HPDE6-E6E7 (cell line): Measurements from ENCODE around the gene NPLOC4.

Experiments
- DNase-seq: peaks from one replicate; pipeline ENCODE4 v3.0.0; 2011; ENCODE audit warnings: missing footprints; ENCODE audit errors: extremely low spot score

NPLOC4 gene

DNA sequence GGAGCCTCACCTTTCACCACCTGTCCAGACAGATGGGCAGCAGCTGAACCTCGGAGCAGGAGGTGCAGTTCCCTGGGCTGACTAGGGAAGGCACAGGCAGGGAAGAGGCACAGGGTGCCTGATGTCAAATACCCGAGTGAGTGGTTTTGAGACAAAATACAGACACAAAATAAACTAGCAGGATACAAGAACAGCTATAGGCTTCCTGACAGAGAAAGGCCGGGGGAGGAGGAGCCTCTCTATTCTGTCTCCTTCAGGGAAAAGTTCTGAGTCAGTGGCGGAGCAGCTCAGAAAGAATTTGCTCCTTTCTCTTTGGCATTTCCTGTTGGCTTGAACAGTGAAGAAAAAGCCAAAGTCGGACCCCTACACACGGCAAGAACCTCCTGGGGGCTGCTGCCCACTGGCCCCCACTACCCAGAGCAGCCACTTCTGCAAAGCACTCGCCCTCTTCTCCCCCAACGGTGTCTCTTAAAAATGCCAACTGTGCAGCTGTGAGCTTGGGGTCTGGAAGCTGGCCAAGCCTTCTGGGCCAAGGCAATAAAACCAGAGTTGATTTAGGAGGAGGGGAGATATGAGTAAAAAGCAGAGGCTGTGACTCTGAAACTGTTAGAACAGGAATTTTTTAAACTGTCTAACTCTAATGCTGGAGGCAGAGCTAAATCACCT is 70.3 kb downstream of the NPLOC4 start:
- DNase-seq, result peak; percentile 76

DNA sequence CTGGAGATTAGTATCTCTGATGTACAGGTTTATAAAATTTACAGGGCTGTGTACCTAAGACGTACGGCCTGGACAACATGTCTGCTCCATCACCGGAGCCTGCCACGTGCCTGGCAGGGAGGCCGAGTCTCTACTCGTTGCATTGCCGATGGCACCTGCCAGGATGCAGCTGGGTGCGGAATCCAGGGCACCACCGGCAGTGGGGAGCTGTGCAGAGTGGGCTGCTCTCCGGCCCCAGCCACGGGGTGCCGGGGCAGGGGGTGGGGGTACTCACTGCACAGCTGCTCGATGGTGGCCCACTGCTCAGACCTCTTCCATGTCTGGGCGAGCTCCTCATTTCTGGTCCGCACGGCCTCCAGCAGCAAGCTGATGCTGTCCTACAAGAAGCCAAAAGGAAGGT is 71.7 kb downstream of the NPLOC4 start:
- DNase-seq, result no peak

DNA sequence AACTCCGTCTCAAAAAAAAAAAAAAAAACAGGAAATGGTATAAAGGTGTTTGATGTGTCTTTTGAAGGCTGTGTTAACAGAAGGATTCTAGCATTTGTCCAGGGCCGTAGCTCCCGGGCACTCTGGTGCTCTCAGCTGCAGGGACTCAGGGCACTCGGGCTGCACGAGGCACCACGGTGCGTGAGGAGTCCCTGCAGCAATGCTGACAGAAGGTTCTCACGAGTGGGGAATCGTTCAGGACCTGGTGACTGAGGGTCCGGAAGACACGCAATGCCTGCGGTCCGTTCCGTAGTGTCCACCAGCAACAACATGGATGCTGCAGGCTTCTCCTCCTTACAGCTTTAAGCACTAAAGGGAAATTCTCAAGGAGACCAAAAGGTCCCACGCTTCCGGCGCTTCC is 72.1 kb downstream of the NPLOC4 start:
- no peak for DNase-seq

DNA sequence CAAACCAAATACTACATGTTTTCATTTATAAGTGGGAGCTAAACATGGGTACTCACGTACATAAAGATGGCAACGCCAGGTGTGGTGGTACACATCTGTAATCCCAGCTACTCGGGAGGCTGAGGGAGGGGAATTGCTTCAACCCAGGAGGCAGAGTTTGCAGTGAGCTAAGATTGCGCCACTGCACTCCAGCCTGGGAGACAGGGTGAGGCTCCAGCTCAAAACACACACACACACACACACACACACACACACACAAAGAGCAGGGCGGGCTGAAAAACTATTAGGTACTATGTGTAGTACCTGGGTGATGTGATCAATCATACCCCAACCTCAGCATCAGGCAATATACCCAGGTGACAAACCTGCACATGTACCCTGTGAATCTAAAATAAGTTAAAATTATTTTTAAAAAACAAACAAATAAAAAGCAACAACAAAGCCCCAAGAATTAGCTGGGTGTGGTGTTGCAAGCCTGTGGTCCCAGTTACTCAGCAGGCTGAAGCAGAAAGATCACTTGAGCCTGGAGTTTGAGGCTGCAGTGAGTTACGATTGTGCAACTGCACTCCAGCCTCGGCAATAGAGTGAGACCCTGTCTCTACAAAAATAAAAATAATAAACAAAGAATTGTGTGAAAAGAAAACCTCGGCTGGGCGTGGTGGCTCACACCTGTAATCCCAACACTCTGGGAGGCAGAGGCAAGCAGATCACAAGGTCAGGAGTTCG is 72.9 kb downstream of the NPLOC4 start:
- no peak for DNase-seq

DNA sequence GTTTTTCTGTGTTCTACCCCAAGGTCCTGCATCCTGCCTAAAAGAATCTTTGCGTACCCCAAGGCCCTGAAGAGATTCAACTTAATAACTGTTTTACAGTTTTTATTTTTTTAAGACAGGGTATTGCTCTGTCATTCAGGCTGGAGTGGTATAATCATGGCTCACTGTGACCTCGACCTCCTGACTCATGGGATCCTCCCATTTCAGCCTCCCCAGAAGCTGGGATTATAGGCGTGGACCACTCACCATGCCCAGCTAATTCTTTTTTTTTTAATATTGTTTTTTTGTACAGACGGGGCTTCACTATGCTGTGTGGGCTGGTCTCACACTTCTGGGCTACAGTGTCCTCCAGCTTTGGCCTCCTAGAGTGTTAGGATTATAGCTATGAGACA is 75.4 kb downstream of the NPLOC4 start:
- DNase-seq, result no peak

DNA sequence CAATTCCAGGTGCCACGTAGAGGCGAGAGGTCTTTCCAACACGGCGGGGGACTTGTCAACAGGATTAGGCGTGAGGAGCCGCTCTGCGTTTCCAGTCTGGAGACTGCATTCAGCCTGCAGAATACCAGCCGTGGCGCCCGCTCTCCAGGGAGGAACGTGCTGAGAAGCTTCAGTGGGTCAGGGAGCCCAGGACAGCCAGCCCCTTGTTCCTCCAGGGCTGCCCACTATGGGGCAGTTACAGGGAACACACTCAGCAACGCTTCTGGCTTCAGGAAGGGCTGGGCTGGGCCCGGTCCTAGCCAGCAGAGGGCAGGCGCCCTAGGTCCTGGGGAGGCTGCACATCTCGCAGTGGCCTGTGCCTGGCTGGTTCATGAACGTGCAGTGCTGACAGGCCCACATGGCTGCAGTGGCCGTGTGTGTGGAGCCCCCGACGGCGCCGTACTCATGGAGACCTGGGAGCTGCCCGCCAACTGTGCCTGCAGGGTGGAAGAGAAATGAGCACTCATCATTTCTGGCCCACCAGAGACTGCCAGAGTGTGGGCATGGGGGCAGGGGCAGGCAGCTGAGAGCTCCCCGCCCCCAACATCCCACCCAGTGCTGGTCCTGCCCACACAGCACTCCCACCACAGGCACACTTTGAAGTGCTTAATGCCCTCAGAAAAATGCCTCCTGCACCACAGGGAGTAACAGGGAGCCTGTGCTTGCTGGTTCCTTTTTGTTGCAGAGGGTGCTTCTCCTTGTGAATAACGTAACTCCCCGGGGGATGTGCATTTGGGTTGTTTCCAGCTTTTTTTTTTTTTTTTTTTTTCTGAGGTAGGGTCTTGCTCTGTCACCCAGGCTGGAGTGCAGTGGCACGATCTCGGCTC is 77.7 kb downstream of the NPLOC4 start:
- DNase-seq, result no peak

DNA sequence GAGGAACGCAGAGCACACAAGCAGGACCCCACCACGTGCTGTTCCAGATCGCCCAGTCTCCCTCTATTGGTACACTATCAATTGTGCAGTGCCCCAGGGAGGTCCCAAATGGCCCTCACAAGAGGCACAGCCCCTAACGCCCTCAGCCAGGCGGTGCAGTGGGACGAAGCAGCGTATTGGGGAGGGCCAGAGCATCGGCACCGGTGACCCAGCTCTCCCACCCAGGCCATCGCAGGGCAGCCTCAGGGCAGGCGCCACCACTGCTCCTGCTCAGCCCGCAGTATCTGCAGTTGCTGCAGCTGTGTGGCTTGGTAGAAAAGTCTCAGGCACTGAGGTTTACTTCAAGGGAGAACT is 78.8 kb downstream of the NPLOC4 start:
- DNase-seq, result no peak

DNA sequence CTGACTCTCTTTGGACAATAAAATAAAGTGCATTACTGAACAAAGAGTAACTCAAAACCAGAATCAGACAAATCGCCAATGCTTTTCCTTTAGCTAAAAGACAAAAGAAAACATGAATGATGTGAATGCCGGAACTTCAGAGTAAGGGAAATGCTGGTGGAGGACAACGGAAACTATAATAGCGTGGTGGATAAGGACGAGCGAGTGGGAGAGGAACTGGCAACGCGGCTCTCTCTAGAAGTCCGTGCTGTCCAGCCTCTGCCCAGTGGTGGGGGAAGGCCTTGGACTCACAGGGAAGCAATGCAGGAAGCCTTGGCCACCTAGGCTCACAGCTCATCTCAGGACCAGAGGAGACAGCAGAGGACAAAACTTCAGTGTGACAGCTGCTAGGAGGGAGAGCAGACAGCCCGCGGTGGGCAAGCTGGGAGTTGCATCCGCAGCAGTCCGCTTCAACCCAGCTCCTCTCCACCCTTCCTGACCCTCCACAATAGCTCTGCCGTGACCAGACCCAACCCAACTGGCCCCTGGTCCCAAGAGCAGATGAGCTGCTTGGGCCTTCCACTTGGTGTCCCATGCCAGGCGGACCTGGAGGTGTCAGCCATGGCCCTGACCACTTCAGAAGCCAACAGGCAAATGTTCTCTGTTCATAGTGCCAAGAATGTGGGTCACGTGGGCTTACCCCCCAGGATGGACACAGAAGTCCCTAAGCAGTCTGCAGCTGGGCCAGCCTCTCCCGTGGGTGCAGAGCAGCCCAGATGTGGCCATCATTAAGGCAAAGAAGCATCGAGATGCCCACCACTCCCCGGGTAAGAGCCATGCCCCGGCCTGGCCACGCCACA is 79.4 kb downstream of the NPLOC4 start:
- no peak for DNase-seq

DNA sequence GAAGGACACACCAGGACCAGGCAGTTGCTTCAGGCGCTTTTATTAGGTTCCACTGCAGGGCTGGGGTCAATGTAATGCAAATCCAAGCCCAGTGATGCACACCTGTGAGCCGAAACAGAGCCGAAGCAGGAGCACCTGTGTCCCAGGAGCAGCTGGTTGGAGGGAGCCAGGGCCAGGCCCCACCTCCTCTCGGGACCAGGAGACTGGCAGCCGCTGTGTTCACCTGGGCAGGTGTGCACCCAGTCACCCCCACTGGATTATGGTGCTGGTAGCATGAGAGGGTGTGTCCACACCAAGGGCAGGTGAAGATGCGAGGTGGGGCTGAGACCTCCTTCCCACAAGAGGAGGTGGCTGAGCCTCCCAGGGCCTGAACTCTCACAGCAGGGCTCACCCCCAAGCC is 80.0 kb downstream of the NPLOC4 start:
- DNase-seq, result no peak

DNA sequence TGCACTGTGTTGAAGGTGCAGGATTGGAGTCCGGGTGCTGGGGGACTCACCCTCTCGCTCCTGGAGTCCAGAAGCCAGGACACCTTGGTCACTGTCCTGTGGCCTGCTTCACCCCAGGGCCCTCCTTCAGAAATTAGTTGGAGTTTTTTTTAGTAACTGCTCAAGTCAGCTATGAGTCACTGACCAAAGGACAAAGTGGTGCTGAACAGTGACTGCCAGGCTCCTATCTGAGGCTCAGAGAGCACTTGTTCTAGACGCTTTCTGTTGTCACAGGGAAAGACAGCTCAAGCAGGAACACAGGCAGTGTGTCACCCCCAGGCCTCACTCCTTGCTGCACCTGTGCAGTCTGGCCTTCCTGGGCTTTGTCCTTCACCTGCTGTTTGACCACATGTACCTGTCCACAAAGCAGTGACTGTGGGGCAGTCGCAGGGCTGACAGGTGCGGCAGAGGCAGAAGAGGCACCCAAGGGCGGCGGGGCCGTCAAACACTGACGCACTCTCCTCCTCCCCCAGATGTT is 80.7 kb downstream of the NPLOC4 start:
- DNase-seq, result no peak

DNA sequence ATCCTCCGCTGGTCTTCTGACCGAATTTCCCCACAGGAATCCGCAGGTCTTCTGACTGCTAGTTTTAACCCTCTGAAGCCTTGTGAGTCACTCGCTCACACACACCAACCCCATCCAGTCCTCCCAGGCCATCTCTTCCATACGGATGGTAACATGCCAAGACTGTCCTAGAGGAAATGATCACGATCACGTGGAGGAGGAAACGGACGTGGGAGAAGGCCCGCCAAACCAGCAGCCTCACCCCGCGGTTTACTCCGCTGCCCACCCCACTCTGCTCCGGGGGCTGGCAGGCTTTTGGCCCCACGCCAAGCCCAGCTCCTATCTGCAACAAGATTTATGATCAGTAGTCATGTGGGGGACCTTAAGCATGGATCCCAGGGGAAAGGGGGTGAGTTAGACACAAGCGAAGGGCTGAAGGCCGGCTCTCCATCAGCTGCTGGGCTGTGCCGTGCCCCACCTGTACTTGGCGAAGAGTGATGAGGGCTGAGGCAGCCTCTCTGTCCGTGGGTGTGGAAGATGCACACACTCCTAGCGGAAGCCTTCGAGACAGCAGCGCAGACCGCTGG is 83.2 kb downstream of the NPLOC4 start:
- DNase-seq, result peak; percentile 80

DNA sequence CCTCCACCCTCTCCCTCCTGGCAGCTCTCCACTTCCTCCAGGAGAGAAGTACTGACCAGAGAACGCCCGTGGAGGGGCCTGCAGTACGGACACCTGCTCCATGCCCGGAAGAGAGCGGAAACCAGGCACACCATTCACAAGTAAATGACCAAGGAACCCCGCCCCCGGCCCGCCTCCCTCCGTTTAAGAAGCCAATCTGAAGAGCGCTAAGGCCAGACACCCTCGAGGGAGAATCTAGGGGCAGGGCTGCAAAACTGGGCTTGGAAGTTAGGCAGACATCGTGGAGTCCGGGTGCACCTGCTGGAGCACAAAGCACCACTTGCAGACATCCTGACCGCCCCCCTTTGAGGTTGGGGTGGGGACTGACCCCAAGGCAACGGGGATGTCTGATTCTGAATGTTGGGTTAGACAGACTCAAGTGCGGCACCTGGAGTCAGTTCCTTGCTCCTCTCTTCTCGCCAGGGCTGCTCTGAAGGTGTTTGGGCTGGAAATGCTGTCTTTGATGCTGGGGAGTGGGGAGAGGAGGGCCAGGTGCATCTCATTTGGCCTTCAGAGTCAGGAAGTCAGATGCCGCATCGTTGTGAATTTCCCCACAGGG is 83.8 kb downstream of the NPLOC4 start:
- peak; percentile 83 for DNase-seq

DNA sequence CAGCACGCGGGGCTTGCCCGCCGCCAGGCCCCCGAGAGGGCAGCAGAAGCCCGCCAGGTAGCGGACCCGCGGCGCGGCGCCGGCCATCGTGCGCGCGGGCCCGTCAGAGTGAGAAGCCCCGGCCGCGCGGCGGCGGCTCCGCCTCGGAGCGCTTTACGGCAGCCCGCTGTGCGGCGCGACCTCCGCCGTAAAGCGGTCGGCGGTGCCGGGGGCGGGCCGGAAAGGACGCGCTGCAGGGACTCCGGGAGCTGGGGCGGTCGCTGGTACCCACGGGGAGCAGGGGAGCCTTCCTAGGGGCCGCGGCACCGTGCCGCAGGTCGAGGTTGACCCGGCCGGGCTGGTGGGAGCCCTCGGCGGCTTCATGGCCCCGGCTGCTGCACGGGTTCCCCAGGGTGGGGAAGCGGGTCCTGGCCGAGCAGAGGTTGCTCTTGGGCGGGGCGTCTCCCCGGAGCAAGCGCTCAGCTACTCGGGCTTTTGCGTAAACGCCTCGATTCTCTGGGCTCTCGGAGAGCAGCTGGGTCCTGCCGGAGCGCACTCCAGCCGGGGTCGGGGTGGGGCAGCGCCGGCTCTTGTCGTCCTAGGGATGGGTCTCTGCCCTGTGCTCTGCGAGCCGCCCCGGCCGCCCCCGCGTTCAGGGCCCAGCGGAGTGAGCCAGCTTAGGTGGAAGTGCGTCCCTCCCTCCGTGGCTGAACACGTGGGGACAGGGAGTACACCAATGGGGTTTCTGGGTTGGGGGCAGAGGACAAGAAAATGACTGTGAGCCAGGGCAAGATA is 84.5 kb downstream of the NPLOC4 start, which contains the start of gene FAAP100:
Gene FAAP100, minus strand, starts transcription at position 110 of the 774 bp plus-strand sequence. Its CDS starts 23 bp downstream, at position 87.
- DNase-seq, result peak; percentile 78

DNA sequence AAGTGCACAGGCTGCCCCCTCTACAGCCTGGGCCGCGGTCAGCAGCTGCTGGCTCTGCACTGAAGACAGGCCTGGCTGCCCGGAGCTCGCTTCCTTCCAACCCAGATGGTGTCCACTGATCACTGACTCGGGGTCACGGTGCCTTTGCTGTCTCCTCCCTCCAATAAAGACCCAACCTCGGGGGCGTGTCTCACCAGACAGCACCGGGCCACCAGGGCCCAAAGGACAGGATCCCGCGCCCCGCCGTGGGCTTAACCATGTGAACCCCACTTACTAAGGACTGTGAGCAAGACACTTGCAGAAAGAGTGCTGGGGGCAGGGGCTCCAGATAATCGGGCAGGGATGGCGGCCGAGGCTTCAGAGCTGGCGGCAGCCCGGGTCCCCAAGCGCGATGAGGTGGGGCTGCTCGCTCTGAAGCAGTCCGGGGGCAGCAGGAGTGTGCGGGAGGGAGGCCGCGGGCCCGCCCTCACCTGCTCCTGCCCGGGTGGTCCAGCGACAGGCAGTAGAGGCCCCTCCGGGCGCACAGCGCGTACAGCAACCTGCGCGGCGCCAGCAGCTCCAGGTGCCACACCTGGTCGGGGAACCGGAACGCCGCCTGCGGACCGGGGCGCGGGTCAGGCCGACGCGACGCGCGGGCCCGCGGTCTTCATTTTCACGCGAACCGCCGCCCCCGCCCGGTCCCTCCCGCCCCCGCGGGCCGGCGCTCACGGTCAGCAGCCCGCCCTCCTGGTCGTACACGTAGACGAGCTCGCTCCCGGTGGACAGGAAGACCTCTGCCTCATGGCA is 85.3 kb downstream of the NPLOC4 start:
- no peak for DNase-seq

DNA sequence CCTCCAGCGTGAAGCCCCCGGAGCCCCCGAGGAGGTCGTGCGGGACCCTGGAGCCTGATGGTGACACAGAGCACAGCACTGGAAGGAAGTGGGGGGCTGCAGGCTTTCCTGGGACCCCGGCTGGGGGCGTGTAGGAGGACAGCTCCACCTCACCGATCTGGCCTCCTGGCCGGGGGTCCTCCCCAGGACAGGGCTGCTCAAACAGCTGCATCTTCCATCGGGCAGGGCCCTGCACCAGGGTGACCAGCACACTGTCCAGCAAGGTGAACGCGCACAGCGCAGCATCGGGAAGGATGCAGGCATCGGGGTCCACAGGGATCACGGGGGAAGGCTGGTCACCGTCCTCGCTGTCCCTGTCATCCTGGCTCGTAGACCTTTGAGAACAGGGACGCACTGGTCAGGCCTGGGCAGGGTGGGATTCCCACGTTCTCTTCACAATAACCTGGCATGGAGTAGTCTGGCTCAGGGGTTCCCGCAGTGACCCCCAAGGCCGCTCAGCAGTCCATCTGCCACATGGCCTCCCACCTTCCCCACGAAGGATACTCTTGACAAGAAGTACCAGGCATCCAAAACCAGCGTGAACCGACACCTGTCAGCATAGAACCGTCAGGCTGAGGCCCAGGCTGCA is 86.0 kb downstream of the NPLOC4 start:
- DNase-seq, result no peak

DNA sequence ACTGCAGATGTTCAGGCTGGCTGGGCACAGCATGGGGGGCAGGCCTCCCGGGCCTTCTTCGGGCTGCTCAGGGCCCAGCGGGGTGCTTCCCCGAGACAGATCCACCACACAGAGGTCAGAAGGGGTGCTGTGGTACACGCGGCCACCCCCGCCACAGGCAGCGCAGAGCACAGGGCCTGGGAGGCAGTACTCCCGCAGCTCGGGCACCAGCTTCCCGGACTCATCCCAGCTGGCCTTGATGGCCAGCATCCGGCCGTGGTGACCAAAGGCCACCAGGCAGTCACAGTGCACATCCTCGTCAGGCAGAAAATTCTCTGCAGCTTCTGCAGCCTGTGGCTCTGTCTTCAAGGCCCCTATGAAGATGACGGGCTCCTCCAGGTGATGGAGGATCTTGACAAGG is 86.6 kb downstream of the NPLOC4 start:
- no peak for DNase-seq

DNA sequence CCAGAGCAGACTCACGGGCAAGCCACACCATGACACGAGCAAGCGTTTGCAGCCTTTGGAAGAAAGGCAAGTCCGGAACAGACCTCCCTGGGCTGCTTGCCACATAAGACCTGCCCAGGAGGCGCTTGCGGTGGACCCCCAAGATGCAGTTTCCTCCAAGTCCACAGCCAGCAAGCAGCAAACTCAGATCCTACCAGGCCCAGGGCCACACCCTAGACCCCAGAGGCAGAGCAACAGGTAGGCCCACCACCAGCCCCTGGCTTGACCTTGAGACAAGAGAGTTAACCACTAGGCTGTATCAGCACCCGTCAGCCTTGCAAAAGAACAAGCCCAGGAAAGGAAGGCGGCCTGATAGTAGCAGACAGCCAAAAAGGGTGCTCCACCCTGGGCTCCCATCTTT is 87.1 kb downstream of the NPLOC4 start:
- no peak for DNase-seq

DNA sequence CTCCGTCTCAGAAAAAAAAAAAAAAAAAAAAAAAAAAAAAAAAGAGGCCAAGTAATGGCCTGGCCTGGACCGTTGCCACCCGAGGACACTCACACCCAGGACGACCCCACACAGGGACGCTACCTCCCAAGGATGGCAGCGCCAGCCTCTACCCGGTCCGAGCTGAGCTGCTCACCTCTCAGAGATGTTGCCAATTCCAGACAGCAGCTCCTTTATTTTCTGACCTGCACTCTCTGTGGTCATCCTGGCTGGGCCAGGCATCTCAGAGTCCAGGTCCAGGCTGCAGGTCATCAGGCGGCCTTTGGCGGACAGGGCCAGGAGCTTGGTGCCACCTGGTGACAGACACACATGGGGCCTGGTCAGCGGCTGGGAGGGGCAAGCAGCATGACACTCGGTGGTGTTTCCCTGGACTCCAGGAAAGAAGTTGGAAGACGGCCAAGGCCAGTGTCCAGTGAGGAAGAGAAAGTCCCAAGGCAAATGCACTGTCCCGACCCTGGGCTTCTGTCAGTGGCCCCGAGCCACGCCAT is 87.8 kb downstream of the NPLOC4 start:
- DNase-seq, result no peak
